Natural killer cell (primary cell): ENCODE measurements around the gene CLASP1. TPM values are rescaled to one million over a fixed set of nuclear protein-coding genes. Genes with fewer than 3 reads are reported as not detected.
A peak's percentile ranks its signal among the peaks of the same experiment; 100 is the strongest.
"Not testable (repeated sequence)": the region's sequence is repeated elsewhere in the genome, so short reads cannot be mapped to it uniquely, and the experiment has no call there.

Experiments
- ATAC-seq, 3 donors: fragments of 150-1000 bp in 2 of 3; fragments of 200-7000 bp in 1 of 3; cut with Tn5 transposase; 1 replicate in 1 of 3; 2 replicates in 2 of 3; pipeline ENCODE4 v1.10.0; 2021; ENCODE audit warnings: mild to moderate bottlenecking in 2 of 3, moderate library complexity in 2 of 3
- DNase-seq, 2 donors: peaks; one replicate each; pipeline versions ENCODE4 v3.0.0 to v3.0.0-alpha.2; 2013 to 2021; ENCODE audit warnings: mixed read lengths in 1 of 2
- H3K27ac ChIP-seq: one replicate; pipeline ENCODE4 v1.5.1; 2013; ENCODE audit warnings: mild to moderate bottlenecking, low read length
- H3K27me3 ChIP-seq: one replicate; pipeline ENCODE4 v1.6.1; 2013; ENCODE audit warnings: low read length; ENCODE audit not compliant: control insufficient read depth, insufficient read depth
- H3K36me3 ChIP-seq: one replicate; pipeline ENCODE4 v1.6.1; 2013; ENCODE audit warnings: low read length; ENCODE audit not compliant: control insufficient read depth, insufficient read depth
- H3K4me1 ChIP-seq: one replicate; pipeline ENCODE4 v1.6.1; 2013; ENCODE audit warnings: low read length; ENCODE audit not compliant: control insufficient read depth, insufficient read depth
- H3K4me3 ChIP-seq: one replicate; pipeline ENCODE4 v1.5.1; 2013; ENCODE audit warnings: low read length
- H3K9me3 ChIP-seq: one replicate; pipeline ENCODE4 v1.6.1; 2013; ENCODE audit warnings: low read length; ENCODE audit not compliant: control insufficient read depth, insufficient read depth
- H3K27ac Mint-ChIP-seq, 2 donors: one replicate each; pipeline ENCODE4 v1.8.0; 2022; ENCODE audit warnings: mild to moderate bottlenecking in 2 of 2, mixed read lengths in 2 of 2, moderate library complexity in 1 of 2
- H3K27me3 Mint-ChIP-seq, 2 donors: one replicate each; pipeline ENCODE4 v1.8.0; 2022; ENCODE audit warnings: low read depth in 2 of 2, mixed read lengths in 2 of 2
- H3K36me3 Mint-ChIP-seq: one replicate; pipeline ENCODE4 v1.8.0; 2022; ENCODE audit warnings: mixed read lengths
- H3K4me1 Mint-ChIP-seq, 2 donors: one replicate each; pipeline ENCODE4 v1.8.0; 2022; ENCODE audit warnings: mixed read lengths in 2 of 2
- H3K4me3 Mint-ChIP-seq: one replicate; pipeline ENCODE4 v1.8.0; 2022; ENCODE audit warnings: mild to moderate bottlenecking, moderate library complexity, mixed read lengths
- H3K9me3 Mint-ChIP-seq, 2 donors: one replicate each; pipeline ENCODE4 v1.8.0; 2022; ENCODE audit warnings: mixed read lengths in 2 of 2
- WGBS: methylation state at CpG from one replicate; pipeline ENCODE4 v1.1.7; 2013; ENCODE audit warnings: missing lambda C conversion rate; ENCODE audit not compliant: insufficient coverage; 5-methylcytosine and 5-hydroxymethylcytosine counted together
- intact Hi-C: fragments of 100-400 bp; cut with micrococcal nuclease; formaldehyde crosslinking; loops from one replicate; pipeline ENCODE4 v1.14.2; 2022
- total RNA-seq, 4 donors: library from RNA; stranded (reverse); fragments of 120-200 nt in 1 of 4; gene quantifications; one replicate each; pipeline versions ENCODE4 v1.2.3 to v1.2.4, GENCODE V29; 2013 to 2022
- TF ChIP-seq, protein P1 (sequence below): fragments of 200-600 bp; IDR thresholded peaks from one replicate; pipeline ENCODE4 v1.8.0; 2022; ENCODE audit warnings: antibody characterized with exemption

Gene CLASP1
- total RNA-seq, 3 donors from 2014 or later (not counting 1 experiment from before 2014, with no cell fraction given), result 125 to 142 (median 127) TPM

GRCh38 chr2:121561617-121562268 is 87.5 kb downstream of the CLASP1 start:
- peaks cover 3% of the 10 kb centered on the region for H3K4me1 ChIP-seq
- peaks cover 69 to 76% of the 10 kb centered on the region in 2 donors for H3K4me1 Mint-ChIP-seq
- intact Hi-C loops, result no loop called here
- ATAC-seq, result no peak
- no peak overlapping the region for H3K27ac ChIP-seq
- no peaks in the 10 kb centered on the region for H3K9me3 Mint-ChIP-seq
- H3K36me3 ChIP-seq, result no peaks in the 10 kb centered on the region
- no peak for DNase-seq
- H3K4me3 ChIP-seq, result no peak overlapping the region
- TF ChIP-seq, protein P1, sequence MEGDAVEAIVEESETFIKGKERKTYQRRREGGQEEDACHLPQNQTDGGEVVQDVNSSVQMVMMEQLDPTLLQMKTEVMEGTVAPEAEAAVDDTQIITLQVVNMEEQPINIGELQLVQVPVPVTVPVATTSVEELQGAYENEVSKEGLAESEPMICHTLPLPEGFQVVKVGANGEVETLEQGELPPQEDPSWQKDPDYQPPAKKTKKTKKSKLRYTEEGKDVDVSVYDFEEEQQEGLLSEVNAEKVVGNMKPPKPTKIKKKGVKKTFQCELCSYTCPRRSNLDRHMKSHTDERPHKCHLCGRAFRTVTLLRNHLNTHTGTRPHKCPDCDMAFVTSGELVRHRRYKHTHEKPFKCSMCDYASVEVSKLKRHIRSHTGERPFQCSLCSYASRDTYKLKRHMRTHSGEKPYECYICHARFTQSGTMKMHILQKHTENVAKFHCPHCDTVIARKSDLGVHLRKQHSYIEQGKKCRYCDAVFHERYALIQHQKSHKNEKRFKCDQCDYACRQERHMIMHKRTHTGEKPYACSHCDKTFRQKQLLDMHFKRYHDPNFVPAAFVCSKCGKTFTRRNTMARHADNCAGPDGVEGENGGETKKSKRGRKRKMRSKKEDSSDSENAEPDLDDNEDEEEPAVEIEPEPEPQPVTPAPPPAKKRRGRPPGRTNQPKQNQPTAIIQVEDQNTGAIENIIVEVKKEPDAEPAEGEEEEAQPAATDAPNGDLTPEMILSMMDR, result no peak
- no peaks in the 10 kb centered on the region for H3K36me3 Mint-ChIP-seq
- no peak overlapping the region for H3K4me3 Mint-ChIP-seq
- no peaks in the 10 kb centered on the region for H3K9me3 ChIP-seq
- H3K27me3 Mint-ChIP-seq, result no peaks in the 10 kb centered on the region
- peak overlapping the region; percentile 58 to 67 for H3K27ac Mint-ChIP-seq
- 91% methylated on average over 2 of the region's 2 CpGs for WGBS
- no peaks in the 10 kb centered on the region for H3K27me3 ChIP-seq

GRCh38 chr2:121558329-121558728 is 90.9 kb downstream of the CLASP1 start:
- TF ChIP-seq, protein P1, result no peak
- WGBS, result 81% methylated on average over 3 of the region's 7 CpGs
- Histone ChIP-seq H3K4me3 (no peak overlapping the region), H3K27me3 (no peaks in the 10 kb centered on the region), H3K27ac (no peak overlapping the region), H3K9me3 (no peaks in the 10 kb centered on the region), H3K36me3 (no peaks in the 10 kb centered on the region), H3K4me1 (peaks cover 3% of the 10 kb centered on the region)
- H3K9me3 Mint-ChIP-seq, result no peaks in the 10 kb centered on the region
- DNase-seq, result no peak
- peaks cover 47 to 61% of the 10 kb centered on the region in 2 donors for H3K4me1 Mint-ChIP-seq
- ATAC-seq, result no peak
- H3K27ac Mint-ChIP-seq, result no peak overlapping the region
- intact Hi-C loops, result no loop called here
- H3K27me3 Mint-ChIP-seq, result no peaks in the 10 kb centered on the region
- H3K4me3 Mint-ChIP-seq, result no peak overlapping the region
- no peaks in the 10 kb centered on the region for H3K36me3 Mint-ChIP-seq

- Mint-ChIP-seq H3K4me3 (no peak overlapping the region), H3K36me3 (no peaks in the 10 kb centered on the region), H3K9me3 (no peaks in the 10 kb centered on the region), H3K27ac (peak overlapping the region; percentile 3 to 84), H3K27me3 (no peaks in the 10 kb centered on the region), H3K4me1 (peaks cover 57 to 70% of the 10 kb centered on the region in 2 donors)
- no peak overlapping the region for H3K4me3 ChIP-seq
- H3K36me3 ChIP-seq, result no peaks in the 10 kb centered on the region
- intact Hi-C loops, result no loop called here
- ATAC-seq (no peak), DNase-seq (no peak)
- no peaks in the 10 kb centered on the region for H3K27me3 ChIP-seq
- H3K27ac ChIP-seq, result no peak overlapping the region
- no peaks in the 10 kb centered on the region for H3K9me3 ChIP-seq
- 91% methylated on average over 7 of the region's 7 CpGs for WGBS
- peaks cover 3% of the 10 kb centered on the region for H3K4me1 ChIP-seq
- TF ChIP-seq, protein P1, result no peak
Observed at GRCh38 chr2:121555008-121555407, 94.3 kb downstream of the CLASP1 start.

DNA sequence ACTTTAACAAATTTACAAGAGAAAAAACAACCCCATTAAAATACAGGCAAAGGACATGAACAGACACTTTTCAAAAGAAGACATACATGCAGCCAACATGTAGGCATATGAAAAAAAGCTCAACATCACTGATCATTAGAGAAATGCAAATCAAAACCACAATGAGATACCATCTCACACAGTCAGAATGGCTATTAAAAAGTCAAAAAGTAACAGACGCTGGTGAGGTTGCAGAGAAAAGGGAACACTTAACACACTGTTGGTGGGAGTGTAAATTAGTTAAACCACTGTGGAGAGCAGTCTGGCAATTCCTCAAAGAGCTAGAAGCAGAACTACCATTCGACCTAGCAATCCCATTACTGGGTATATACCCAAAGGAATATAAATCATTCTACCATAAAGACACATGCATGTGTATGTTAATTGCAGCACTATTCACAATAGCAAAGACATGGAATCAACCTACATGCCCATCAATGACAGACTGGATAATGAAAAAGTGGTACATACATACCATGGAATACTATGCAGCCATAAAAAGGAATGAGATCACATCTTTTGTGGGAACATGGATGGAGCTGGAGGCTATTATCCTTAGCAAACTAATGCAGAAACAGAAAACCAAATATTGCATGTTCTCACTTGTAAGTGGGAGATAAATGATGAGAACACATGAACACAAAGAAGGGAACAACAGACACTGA is 96.6 kb downstream of the CLASP1 start:
- H3K36me3 Mint-ChIP-seq, H3K9me3 Mint-ChIP-seq, H3K9me3 ChIP-seq, H3K4me1 ChIP-seq, intact Hi-C loops, H3K4me3 ChIP-seq, H3K4me3 Mint-ChIP-seq, H3K27me3 ChIP-seq, DNase-seq, H3K27me3 Mint-ChIP-seq, H3K27ac ChIP-seq, H3K36me3 ChIP-seq, ATAC-seq: not testable (repeated sequence)
- peak overlapping the region; percentile 35 to 65 for H3K27ac Mint-ChIP-seq
- H3K4me1 Mint-ChIP-seq, result peaks cover 63 to 73% of the 10 kb centered on the region in 2 donors
- 13% methylated on average over 1 of the region's 2 CpGs for WGBS
